Hindlimb muscle (tissue), 1 donor: Measurements from ENCODE around the gene GIPC3. TPM values are rescaled to one million over a fixed set of nuclear protein-coding genes. Genes with fewer than 3 reads are reported as not detected.
"Not testable (repeated sequence)": the region's sequence is repeated elsewhere in the genome, so short reads cannot be mapped to it uniquely, and the experiment has no call there.

Source experiments
- DNase-seq: peaks from one replicate; pipeline ENCODE4 v3.0.0-alpha.2; 2013
- polyA plus RNA-seq: library from polyadenylated mRNA; unstranded; fragments of 120-200 nt; gene quantifications from one replicate; pipeline ENCODE4 v1.2.1, GENCODE V29; 2013; ENCODE audit not compliant: insufficient read length

The GIPC3 gene
- polyA plus RNA-seq, 1 donor: 2.1 TPM

- peak; percentile 79 for DNase-seq
Measured at GRCh38 chr19:3576696-3577443, 8.4 kb upstream of the GIPC3 start.

- no peak for DNase-seq
Measured at GRCh38 chr19:3577723-3578344, 7.4 kb upstream of the GIPC3 start.

GRCh38 chr19:3578390-3578789, 6.9 kb upstream of the GIPC3 start:
- DNase-seq: no peak

- DNase-seq: no peak
Measured at GRCh38 chr19:3580156-3580934, 4.9 kb upstream of the GIPC3 start.

DNA sequence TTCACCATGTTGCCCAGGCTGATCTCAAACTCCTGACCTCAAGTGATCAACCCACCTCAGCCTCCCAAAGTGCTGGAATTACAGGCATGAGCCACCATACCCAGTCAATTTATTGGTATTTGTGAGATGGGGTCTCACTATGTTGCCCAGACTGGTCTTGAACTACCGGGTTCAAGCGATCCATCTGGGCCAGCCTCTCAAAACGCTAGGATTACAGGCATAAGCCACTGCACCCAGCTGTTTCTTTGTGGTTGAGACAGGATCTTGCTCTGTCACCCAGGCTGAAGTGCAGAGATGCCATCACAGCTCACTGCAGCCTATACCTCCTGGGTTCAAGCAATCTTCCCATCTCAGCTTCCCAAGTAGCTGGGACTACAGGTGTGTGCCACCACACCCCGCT, 3.5 kb upstream of the GIPC3 start:
- not testable (repeated sequence) for DNase-seq

GRCh38 chr19:3584036-3584802, 1.1 kb upstream of the GIPC3 start:
- DNase-seq: not testable (repeated sequence)

DNA sequence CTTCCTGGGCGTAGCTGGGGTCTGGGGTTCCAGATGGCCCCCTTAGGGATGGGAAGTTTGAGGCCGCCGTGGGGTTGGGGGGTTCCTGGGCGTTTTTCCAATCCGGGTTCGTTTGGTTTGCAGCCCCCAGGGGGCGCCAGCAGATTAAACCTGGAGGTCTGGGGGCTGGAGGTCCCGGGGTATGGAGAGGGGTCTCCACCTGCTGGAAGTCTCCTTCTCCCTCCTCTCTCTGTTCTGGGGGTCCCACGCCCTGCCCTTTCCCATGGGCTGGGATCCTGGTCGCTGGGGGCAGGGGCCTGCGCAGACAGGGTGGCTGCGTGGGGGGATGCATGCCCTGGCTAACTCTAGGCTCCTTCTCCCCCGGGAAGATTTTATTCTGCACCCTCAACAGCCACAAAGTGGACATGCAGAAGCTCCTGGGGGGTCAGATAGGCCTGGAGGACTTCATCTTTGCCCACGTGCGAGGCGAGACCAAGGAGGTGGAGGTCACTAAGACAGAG, 899 bp downstream of the GIPC3 start:
- no peak for DNase-seq

DNA sequence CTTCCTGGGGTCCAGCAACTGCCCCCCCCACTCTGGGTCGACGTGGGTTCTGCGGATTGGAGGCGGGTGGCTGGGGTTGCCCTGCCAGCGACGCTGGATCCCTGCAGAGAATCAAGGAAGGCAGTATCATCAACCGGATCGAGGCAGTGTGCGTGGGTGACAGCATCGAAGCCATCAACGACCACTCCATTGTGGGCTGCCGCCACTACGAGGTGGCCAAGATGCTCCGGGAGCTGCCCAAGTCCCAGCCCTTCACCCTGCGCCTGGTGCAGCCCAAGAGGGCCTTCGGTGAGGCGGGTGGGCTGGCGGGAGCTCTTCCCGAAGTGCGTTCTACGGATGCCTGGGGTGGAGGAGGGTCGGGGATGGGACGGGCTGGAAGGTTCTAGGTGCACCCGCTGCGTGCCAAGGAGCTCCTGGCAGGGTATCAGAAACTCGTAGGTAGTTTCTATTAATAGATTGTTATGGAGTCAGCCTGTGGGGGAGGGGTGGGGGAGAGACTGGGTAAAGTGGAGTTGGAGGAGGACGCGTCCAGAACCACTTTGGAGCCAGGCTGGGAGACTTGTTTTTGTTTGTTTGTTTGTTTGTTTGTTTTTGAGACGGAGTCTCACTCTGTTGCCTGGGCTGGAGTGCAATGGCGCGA, 1.5 kb downstream of the GIPC3 start:
- no peak for DNase-seq

DNA sequence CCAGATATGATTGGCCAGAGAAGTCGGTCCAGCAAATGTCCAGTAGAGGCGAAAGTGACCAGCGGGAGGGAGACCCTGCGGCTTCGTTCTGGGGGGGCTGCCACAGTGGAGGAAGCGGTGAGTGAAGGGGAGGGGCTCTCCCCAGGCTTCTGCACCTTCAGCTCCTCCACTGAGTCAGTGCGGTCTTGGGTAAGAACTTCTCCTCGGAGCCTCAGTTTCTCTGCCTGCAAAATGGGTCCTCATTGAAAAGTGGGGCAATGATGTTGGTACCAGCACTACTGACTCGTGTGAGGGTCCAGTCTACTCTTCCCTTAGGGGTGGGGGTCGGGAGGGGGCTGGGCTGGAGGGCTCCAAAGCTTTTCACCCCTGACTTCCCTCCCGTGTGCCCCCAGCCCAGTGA, 4.2 kb downstream of the GIPC3 start:
- no peak for DNase-seq

GRCh38 chr19:3589949-3590348, 4.7 kb downstream of the GIPC3 start:
- DNase-seq: no peak

- DNase-seq: no peak
Measured at GRCh38 chr19:3590991-3591659, 5.8 kb downstream of the GIPC3 start.

DNA sequence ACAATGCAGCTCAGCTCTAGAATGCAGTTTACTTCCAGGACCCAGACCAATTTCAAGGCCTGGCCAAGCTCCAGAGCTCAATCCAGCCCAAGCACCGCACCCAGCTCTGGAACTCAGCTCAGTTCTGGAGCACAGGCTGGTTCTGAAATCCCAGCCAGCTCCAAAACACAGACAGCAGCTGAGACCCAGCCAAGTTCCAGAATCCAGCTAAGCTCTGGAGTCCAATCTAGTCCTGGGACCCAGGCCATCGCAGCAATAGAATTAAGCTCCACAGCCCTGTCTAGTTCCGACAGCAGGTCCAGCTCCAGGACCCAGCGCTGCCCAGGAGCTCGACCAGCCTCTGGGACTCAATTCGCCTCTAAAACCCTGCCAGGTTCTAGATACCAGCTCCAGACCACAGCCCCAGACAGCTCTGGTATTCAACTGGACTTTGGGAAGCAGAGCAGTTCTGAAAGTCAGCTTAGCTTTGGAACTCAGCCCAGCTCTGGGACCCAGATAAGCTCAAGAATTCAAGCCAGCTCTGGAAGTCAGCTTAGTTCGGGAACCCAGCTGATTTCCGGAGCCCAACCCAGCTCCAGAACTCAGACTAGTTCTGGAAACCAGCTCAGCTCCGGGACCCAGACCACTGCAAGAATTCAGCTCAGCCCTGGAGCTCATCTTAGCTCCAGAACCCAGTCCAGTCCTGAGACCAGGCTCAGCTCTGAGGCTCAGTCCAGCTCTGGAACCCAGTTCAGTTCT, 6.8 kb downstream of the GIPC3 start:
- DNase-seq: no peak

DNA sequence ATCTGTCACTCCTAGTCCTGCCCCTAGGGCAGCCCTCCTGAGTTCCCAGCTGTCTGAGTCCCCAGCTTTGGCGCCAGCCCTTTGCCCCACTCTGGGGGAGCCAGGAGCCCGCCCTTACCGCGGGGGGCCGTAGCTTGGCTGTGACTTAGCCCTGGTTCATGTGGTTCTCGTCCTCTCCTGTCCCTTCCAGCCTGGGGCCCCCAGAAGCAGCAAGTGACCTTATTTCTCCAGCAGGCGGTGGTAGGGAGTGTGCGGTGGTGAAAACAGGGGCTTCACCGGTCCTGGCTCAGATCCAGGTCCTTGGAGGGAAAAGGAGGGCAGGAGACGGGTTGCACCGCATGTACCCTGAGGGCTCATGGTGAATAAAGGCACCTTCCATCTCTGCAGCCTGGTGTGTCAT, 7.9 kb downstream of the GIPC3 start:
- no peak for DNase-seq

GRCh38 chr19:3595521-3596061, 10.3 kb downstream of the GIPC3 start:
- DNase-seq: no peak

GRCh38 chr19:3599776-3600187, 14.5 kb downstream of the GIPC3 start:
- DNase-seq: no peak

DNA sequence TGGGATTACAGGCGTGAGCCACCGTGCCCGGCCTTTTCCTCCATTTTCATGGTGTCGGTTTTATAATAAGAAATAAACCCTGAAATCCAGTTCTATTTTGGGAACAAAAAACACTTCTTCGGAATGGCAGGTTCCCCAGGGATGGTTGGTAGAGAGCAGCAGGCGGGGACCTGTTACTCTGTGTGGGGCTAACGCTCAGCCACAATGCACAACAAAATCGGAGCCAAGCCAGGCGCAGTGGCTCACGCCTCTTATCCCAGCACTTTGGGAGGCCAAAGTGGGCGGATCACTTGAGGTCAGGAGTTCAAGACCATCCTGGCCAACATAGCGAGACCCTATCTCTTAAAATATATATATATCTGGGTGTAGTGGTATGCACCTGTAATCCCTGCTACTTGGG, 15.7 kb downstream of the GIPC3 start:
- DNase-seq: no peak

DNA sequence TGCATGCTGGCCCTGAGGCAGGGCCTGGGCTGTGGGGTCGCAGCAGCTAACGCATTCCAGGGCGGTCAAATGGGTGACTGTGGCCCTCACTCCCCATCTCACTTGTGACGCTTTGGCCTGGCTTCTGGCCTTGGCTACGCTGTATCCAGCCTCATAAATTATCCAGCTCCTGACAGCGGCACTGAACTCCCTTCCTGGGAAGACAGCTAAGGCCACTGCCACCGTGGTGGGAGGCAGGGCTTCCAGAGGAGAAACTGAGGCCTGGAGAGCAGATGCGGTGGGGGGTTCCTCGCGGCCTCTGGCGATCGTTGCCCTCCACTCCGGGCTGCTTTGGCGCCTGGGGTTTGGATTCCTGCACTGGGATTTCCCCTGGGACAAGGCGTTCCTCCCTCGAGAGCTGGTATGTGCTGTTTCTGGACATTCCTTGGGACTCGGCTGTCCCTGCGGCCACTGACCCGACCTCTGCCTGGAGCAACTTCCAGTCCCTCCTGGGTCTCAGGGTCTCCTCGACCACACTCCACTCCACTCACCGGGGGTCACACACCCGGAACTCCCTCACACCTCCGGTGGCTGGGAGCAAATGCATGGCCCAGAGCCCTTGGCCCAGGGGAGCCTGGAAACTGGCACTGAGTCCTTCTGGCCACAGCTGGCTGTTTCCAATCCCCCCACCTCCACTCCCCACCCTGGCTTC, 18.0 kb downstream of the GIPC3 start:
- DNase-seq: no peak

- no peak for DNase-seq
Measured at GRCh38 chr19:3604227-3604986, 19.1 kb downstream of the GIPC3 start.

DNA sequence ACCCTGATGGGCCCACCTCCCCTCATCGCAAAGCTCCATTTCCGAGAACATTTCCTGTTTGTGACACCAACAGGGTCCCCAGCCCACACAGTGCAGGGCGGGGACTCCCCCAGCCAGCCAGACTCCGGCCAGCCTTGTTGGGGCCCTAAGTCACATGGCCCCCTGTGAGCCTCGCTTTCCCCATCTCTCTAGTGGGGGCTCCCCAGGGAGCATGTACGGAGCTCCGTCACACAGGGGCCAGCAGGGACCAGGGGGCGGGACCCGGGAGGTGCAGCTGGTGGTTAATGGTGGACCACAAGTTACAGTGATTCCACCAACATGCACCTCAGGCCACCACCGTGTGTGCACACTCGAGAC, 19.7 kb downstream of the GIPC3 start:
- DNase-seq: no peak
